ENCODE data around the gene SH3RF1. TPM values are rescaled to one million over a fixed set of nuclear protein-coding genes. Genes with fewer than 3 reads are reported as not detected.

SH3RF1 gene
- total RNA-seq, 2 experiments from 2014 or later, result 0.19 to 0.24 TPM

- POLR2A ChIA-PET, result no interaction called here
- peaks cover 12% of the 10 kb centered on the region for H3K27me3 Mint-ChIP-seq
- no peak for DNase-seq
- no peak overlapping the region for H3K27ac Mint-ChIP-seq
- intact Hi-C loops (cut with micrococcal nuclease), result no loop called here
- H3K9me3 Mint-ChIP-seq, result no peaks in the 10 kb centered on the region
- no peaks in the 10 kb centered on the region for H3K36me3 Mint-ChIP-seq
- H3K4me1 Mint-ChIP-seq (ENCODE audit: low read depth), result no peaks in the 10 kb centered on the region
- no peak overlapping the region for H3K4me3 Mint-ChIP-seq
- CTCF ChIA-PET, result no interaction called here
Observed at GRCh38 chr4:169243825-169244609, 26.7 kb downstream of the SH3RF1 start.

DNA sequence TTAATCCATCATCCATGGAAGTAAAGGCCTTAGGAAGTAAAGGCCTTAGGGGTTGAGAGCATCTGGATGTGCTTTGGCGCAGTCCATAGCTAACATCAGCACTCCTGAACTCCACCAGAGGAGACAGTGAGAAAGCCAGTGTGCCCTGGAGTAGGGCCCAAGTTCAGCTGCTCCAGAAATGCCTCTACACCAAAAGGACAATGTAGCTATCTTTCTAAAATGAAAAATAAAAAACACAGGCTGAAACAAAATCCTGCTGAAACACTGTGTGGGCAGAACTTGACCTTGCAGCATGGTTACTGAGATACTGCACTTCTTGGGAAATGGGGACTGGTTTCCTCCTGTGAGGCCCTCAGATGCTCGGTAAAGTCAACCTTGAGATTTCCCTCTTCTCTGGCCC, 29.3 kb downstream of the SH3RF1 start:
- no peak overlapping the region for H3K27ac Mint-ChIP-seq
- POLR2A ChIA-PET, result no interaction called here
- H3K36me3 Mint-ChIP-seq, result no peaks in the 10 kb centered on the region
- DNase-seq, result no peak
- H3K4me3 Mint-ChIP-seq, result no peak overlapping the region
- no peaks in the 10 kb centered on the region for H3K9me3 Mint-ChIP-seq
- CTCF ChIA-PET, result no interaction called here
- no peaks in the 10 kb centered on the region for H3K4me1 Mint-ChIP-seq (ENCODE audit: low read depth)
- peaks cover 11% of the 10 kb centered on the region for H3K27me3 Mint-ChIP-seq
- intact Hi-C loops (cut with micrococcal nuclease), result no loop called here

- CTCF ChIA-PET, result no interaction called here
- POLR2A ChIA-PET, result no interaction called here
- H3K4me1 Mint-ChIP-seq (ENCODE audit: low read depth), result no peaks in the 10 kb centered on the region
- H3K4me3 Mint-ChIP-seq, result no peak overlapping the region
- no peaks in the 10 kb centered on the region for H3K9me3 Mint-ChIP-seq
- no peaks in the 10 kb centered on the region for H3K36me3 Mint-ChIP-seq
- H3K27me3 Mint-ChIP-seq, result peaks cover 13% of the 10 kb centered on the region
- no peak overlapping the region for H3K27ac Mint-ChIP-seq
- intact Hi-C loops (cut with micrococcal nuclease), result no loop called here
- no peak for DNase-seq
Observed at GRCh38 chr4:169239221-169239905, 31.4 kb downstream of the SH3RF1 start.

DNA sequence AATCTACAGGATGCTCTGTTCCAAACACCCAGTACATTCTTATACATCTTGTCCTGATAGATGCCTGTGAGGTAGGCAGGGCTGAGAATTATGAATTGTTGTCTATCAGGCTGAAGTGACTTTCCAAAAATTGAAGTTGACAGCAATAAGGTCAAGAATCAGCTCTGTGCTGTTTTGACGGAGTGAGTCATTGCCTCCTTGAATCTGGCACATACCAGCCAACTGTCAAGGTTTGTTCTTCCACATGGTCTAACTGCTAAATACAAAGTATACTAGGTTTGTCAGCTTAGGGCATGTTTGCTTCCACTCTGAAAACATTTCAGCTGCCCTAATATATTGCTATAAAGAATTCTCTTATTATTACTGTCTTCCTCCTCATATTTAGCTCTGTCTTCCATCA, 32.3 kb downstream of the SH3RF1 start:
- Mint-ChIP-seq H3K27me3 (peaks cover 9% of the 10 kb centered on the region), H3K9me3 (no peaks in the 10 kb centered on the region), H3K36me3 (no peaks in the 10 kb centered on the region), H3K4me3 (no peak overlapping the region), H3K4me1 (ENCODE audit: low read depth) (no peaks in the 10 kb centered on the region), H3K27ac (no peak overlapping the region)
- ChIA-PET POLR2A (no interaction called here), CTCF (interaction anchor here (0.9 kb wide), 1 partner anchor 9 kb away, joined by 3 read pairs; no protein-coding TSS in a partner anchor)
- intact Hi-C loops (cut with micrococcal nuclease), result no loop called here
- no peak for DNase-seq

DNA sequence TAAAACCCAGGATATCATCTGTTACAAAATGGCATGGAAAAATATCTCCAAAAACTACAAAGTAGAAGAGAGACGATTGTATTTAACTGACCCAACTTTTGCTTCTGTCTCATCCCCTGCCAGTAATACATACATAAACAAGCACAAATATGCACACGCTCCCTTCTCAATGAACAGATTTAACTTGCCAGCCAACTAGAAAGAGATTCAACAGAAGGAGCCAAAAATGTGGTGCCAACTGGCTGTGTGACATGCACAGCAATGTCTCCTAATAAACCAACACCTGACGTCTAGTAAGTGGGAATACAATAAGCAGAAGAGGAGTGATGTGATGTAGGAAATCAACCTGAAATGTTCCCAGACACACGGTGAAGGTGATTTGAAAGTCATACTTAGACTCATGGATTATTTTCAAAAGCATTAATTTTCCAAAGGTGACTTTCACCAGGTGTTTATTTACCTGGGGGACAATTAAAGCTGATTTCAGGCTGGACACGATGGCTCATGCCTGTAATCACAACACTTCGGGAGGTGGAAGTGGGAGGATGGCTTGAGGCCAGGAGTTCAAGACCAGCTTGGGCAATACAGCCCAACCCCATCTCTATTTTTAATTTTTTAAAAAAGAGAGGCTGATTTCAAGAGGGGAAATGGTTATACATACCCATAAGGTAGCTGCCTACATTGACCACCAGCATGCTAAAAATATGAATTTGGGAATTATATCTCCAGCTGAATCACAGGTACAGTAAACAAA, 33.7 kb downstream of the SH3RF1 start:
- CTCF ChIA-PET, result no interaction called here

GRCh38 chr4:169236078-169236477, 34.7 kb downstream of the SH3RF1 start:
- H3K9me3 Mint-ChIP-seq, result no peaks in the 10 kb centered on the region
- intact Hi-C loops (cut with micrococcal nuclease), result no loop called here
- no peak for DNase-seq
- no peak overlapping the region for H3K4me3 Mint-ChIP-seq
- peaks cover 8% of the 10 kb centered on the region for H3K27me3 Mint-ChIP-seq
- ChIA-PET CTCF (no interaction called here), POLR2A (no interaction called here)
- no peaks in the 10 kb centered on the region for H3K4me1 Mint-ChIP-seq (ENCODE audit: low read depth)
- no peak overlapping the region for H3K27ac Mint-ChIP-seq
- no peaks in the 10 kb centered on the region for H3K36me3 Mint-ChIP-seq

More for the DNA sequence above, 33.7 kb downstream of the SH3RF1 start:
- Mint-ChIP-seq H3K27me3 (peaks cover 9% of the 10 kb centered on the region), H3K4me1 (ENCODE audit: low read depth) (no peaks in the 10 kb centered on the region), H3K9me3 (no peaks in the 10 kb centered on the region), H3K4me3 (no peak overlapping the region), H3K27ac (no peak overlapping the region), H3K36me3 (no peaks in the 10 kb centered on the region)
- POLR2A ChIA-PET, result no interaction called here
- intact Hi-C loops (cut with micrococcal nuclease), result no loop called here
- DNase-seq, result no peak

DNA sequence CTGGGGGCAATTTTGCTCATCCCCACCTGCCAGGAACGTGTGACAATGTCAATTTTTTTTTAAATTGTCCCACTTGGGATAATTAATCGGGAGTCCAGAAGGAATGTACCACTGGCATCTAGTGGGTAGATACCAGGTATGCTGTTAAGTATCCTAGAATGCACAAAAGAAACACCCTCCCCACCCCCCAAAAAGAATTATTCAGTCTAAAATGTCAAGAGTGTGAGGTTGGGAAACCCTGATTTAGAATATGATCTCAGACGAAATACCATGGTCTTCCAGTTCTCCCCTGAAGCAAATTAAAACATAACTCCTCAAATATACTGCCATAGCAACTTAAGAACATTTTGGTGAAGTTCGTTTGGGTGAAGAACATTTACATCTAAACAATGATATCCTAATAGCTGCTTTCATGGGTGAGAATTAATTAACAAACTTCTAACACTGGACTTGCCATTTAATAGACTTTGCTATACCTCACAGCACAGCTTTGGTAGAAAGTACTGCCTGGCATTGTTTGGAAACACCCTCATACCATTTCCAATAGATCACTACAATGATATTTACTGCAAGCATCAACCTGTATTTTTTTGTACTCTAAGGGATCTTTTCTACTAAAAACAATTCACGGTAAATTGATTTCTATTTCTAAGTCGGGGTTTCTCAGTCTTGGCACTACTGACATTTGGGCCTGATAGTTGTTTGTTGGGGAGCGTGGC, 36.5 kb downstream of the SH3RF1 start:
- no peaks in the 10 kb centered on the region for H3K36me3 Mint-ChIP-seq
- CTCF ChIA-PET, result no interaction called here
- peaks cover 5% of the 10 kb centered on the region for H3K27me3 Mint-ChIP-seq
- intact Hi-C loops (cut with micrococcal nuclease), result no loop called here
- H3K4me3 Mint-ChIP-seq, result no peak overlapping the region
- H3K4me1 Mint-ChIP-seq (ENCODE audit: low read depth), result no peaks in the 10 kb centered on the region
- POLR2A ChIA-PET, result no interaction called here
- H3K27ac Mint-ChIP-seq, result no peak overlapping the region
- H3K9me3 Mint-ChIP-seq, result no peaks in the 10 kb centered on the region
- DNase-seq, result no peak

DNA sequence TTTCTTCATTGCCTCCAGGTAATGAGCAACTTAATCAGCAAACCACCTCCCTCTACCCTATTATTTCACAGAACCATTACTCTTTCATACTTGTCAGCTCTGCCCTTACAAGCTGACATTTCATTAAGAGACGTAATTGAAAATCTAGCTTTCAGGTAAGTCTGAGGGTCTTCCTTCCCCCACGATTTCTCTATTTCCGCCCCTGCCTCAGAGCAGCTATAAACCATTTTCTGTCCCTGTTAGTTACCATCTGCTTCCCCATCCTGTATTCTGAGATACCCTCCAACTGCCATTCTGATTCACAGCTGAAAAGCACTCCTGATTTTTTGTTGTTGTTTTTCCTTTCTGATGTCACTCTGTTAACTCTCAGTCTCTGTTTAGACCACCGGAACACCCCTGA, 37.1 kb downstream of the SH3RF1 start:
- Mint-ChIP-seq H3K27me3 (peaks cover 5% of the 10 kb centered on the region), H3K4me1 (ENCODE audit: low read depth) (no peaks in the 10 kb centered on the region), H3K27ac (no peak overlapping the region), H3K4me3 (no peak overlapping the region), H3K9me3 (no peaks in the 10 kb centered on the region), H3K36me3 (no peaks in the 10 kb centered on the region)
- DNase-seq, result no peak
- ChIA-PET POLR2A (no interaction called here), CTCF (no interaction called here)
- intact Hi-C loops (cut with micrococcal nuclease), result no loop called here

DNA sequence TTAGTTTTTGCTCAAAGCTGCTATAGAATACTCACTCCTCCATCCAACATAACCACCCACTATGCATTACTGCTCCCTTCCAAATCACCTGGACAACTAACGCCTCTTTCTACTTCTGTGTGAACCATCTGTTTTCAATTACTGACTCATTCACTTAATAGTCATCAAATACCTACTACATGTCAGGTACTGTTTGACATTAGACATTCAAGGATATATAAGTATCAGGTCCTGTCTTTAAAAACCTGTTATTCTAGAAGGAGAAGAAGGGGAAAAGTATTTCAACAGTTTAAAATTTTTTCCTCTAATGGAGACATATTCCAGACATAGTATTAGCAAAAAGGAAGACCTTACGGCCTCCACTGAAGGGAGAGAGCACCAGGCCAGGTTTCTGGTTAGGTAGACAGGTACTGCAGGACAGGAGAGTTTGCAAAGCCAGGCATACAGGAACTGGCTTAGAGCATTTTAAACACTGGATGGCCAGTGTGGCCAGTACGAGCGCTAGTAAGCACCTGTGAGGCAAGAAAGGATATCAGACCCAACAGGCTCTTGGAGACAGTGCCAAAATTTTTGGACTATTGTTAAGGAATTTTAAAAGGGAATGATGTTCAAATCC, 39.0 kb downstream of the SH3RF1 start:
- no peak overlapping the region for H3K27ac Mint-ChIP-seq
- DNase-seq, result no peak
- no peaks in the 10 kb centered on the region for H3K36me3 Mint-ChIP-seq
- no peaks in the 10 kb centered on the region for H3K9me3 Mint-ChIP-seq
- H3K27me3 Mint-ChIP-seq, result peaks cover 3% of the 10 kb centered on the region
- H3K4me3 Mint-ChIP-seq, result no peak overlapping the region
- intact Hi-C loops (cut with micrococcal nuclease), result no loop called here
- no peaks in the 10 kb centered on the region for H3K4me1 Mint-ChIP-seq (ENCODE audit: low read depth)
- ChIA-PET POLR2A (no interaction called here), CTCF (no interaction called here)

- Mint-ChIP-seq H3K4me3 (no peak overlapping the region), H3K9me3 (no peaks in the 10 kb centered on the region), H3K27ac (no peak overlapping the region), H3K27me3 (no peaks in the 10 kb centered on the region), H3K36me3 (no peaks in the 10 kb centered on the region), H3K4me1 (ENCODE audit: low read depth) (no peaks in the 10 kb centered on the region)
- POLR2A ChIA-PET, result no interaction called here
- no peak for DNase-seq
- CTCF ChIA-PET, result no interaction called here
- intact Hi-C loops (cut with micrococcal nuclease), result loop anchor here (5.0 kb wide), 1 partner anchor 112 kb away; no protein-coding TSS in a partner anchor
Observed at GRCh38 chr4:169229571-169230028, 41.2 kb downstream of the SH3RF1 start.

- H3K9me3 Mint-ChIP-seq, result no peaks in the 10 kb centered on the region
Observed at GRCh38 chr4:169228076-169228475, 42.7 kb downstream of the SH3RF1 start.

More at GRCh38 chr4:169228076-169228475, 42.7 kb downstream of the SH3RF1 start:
- Mint-ChIP-seq H3K4me1 (ENCODE audit: low read depth) (no peaks in the 10 kb centered on the region), H3K27me3 (no peaks in the 10 kb centered on the region), H3K27ac (no peak overlapping the region), H3K4me3 (no peak overlapping the region), H3K36me3 (no peaks in the 10 kb centered on the region)
- ChIA-PET CTCF (no interaction called here), POLR2A (no interaction called here)
- intact Hi-C loops (cut with micrococcal nuclease), result loop anchor here (5.0 kb wide), 1 partner anchor 111 kb away; no protein-coding TSS in a partner anchor
- no peak for DNase-seq

All from activated CD4-positive, alpha-beta memory T cell treated with anti-CD3 and anti-CD28 coated beads for 36 hours (primary cell).